ENCODE results near the gene LUC7L3. TPM values are rescaled to one million over a fixed set of nuclear protein-coding genes. Genes with fewer than 3 reads are reported as not detected.

Gene LUC7L3
- total RNA-seq, 1 experiment from 2014 or later, result 155 TPM

DNA sequence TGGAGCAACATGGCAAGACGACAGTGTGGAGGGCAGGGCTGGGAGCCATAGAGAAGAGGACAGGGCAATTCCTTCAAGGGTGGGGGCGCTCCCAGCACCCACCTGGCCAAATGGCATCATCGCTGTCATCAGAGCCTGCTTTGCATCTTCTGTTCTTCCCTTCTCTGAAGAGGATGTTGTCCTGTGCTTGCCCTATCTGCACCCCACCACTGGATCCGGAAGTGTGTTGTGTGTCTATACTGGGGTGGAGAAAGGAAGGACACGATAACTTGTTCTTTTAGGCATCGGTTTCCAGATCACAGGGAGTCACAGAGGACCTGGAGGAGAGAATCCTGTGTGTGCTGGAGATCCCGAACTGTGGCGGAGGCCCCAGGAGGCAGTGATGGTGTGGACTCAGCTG, 73.6 kb downstream of the LUC7L3 start:
- intact Hi-C loops (cut with micrococcal nuclease; ENCODE audit: unreplicated experiment), result no loop called here
- Mint-ChIP-seq H3K9me3 (ENCODE audit: low read depth, unreplicated experiment) (no peaks in the 10 kb centered on the region), H3K36me3 (ENCODE audit: insufficient read depth, unreplicated experiment) (no peaks in the 10 kb centered on the region), H3K27ac (ENCODE audit: unreplicated experiment) (no peak overlapping the region), H3K4me1 (ENCODE audit: low read depth, unreplicated experiment) (no peaks in the 10 kb centered on the region), H3K4me3 (ENCODE audit: low read depth, unreplicated experiment) (no peak overlapping the region), H3K27me3 (ENCODE audit: unreplicated experiment) (peaks cover 14% of the 10 kb centered on the region)
- no peak for DNase-seq
- TF ChIP-seq, protein P1, sequence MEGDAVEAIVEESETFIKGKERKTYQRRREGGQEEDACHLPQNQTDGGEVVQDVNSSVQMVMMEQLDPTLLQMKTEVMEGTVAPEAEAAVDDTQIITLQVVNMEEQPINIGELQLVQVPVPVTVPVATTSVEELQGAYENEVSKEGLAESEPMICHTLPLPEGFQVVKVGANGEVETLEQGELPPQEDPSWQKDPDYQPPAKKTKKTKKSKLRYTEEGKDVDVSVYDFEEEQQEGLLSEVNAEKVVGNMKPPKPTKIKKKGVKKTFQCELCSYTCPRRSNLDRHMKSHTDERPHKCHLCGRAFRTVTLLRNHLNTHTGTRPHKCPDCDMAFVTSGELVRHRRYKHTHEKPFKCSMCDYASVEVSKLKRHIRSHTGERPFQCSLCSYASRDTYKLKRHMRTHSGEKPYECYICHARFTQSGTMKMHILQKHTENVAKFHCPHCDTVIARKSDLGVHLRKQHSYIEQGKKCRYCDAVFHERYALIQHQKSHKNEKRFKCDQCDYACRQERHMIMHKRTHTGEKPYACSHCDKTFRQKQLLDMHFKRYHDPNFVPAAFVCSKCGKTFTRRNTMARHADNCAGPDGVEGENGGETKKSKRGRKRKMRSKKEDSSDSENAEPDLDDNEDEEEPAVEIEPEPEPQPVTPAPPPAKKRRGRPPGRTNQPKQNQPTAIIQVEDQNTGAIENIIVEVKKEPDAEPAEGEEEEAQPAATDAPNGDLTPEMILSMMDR (IDR thresholded peaks at IDR 0.05; ENCODE audit: unreplicated experiment), result no peak
- no TSS peak for BruUV-seq (replicated peaks)
- CTCF ChIA-PET, result no interaction called here

DNA sequence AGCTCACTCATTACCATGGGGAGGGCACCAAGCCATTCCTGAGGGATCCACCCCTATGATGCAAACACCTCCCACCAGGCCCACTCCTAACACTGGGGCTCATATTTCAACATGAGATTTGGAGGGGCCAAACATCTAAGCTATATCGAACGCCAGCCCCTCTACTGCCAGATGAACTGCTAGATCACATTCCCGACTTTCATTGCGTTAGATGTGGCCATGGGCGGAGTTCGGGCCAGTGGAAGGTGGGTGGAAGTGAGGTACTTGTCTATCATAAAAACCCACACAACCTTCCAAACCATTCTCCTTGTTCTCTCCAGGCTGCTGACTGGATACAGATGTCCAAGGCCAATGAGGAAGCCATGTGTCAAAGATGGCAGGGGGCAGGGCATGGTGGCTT, 75.0 kb downstream of the LUC7L3 start:
- H3K27me3 Mint-ChIP-seq (ENCODE audit: unreplicated experiment), result peaks cover 17% of the 10 kb centered on the region
- H3K4me3 Mint-ChIP-seq (ENCODE audit: low read depth, unreplicated experiment), result no peak overlapping the region
- intact Hi-C loops (cut with micrococcal nuclease; ENCODE audit: unreplicated experiment), result no loop called here
- no peaks in the 10 kb centered on the region for H3K4me1 Mint-ChIP-seq (ENCODE audit: low read depth, unreplicated experiment)
- CTCF ChIA-PET, result interaction anchor here (0.7 kb wide), 1 partner anchor 495 kb away, joined by 8 read pairs; no protein-coding TSS in a partner anchor
- BruUV-seq (replicated peaks), result no TSS peak
- no peaks in the 10 kb centered on the region for H3K36me3 Mint-ChIP-seq (ENCODE audit: insufficient read depth, unreplicated experiment)
- H3K9me3 Mint-ChIP-seq (ENCODE audit: low read depth, unreplicated experiment), result no peaks in the 10 kb centered on the region
- TF ChIP-seq, protein P1 (IDR thresholded peaks at IDR 0.05; ENCODE audit: unreplicated experiment), result no peak
- DNase-seq, result no peak
- no peak overlapping the region for H3K27ac Mint-ChIP-seq (ENCODE audit: unreplicated experiment)

DNA sequence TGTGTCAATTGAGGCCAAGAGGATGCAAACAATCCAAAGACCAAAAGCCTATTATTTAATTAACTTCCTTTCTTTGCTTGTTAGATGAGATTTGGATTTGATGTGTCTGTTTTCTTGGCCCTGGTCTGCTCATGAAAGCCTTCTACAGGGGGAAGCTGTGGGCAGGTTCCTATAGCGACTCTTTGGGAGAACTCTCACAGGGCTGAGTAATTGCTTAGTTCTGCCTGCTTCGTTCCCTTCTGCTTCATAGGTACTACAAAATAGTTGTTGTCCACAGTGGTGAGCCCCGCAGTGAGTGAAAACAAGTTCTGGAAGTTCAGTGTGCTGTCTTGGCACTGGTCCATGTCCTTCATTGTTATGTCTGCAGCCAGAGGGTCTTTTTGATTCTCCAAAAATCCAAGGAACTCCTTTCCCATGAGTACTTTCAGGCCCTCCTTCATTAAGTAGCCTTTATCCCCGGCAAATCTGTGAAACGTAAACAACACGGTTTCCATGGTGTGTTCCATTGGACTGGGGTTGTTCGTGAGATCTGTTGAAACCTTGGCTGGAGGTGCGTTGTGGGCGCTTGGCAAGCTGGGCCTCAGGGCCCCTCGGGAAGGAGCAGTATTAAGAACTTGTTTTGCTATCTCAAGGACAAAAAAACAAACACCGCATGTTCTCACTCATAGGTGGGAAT, 77.9 kb downstream of the LUC7L3 start:
- no peaks in the 10 kb centered on the region for H3K4me1 Mint-ChIP-seq (ENCODE audit: low read depth, unreplicated experiment)
- peaks cover 24% of the 10 kb centered on the region for H3K27me3 Mint-ChIP-seq (ENCODE audit: unreplicated experiment)
- BruUV-seq (replicated peaks), result no TSS peak
- no peak for DNase-seq
- no peak overlapping the region for H3K4me3 Mint-ChIP-seq (ENCODE audit: low read depth, unreplicated experiment)
- no peaks in the 10 kb centered on the region for H3K36me3 Mint-ChIP-seq (ENCODE audit: insufficient read depth, unreplicated experiment)
- H3K27ac Mint-ChIP-seq (ENCODE audit: unreplicated experiment), result no peak overlapping the region
- CTCF ChIA-PET, result interaction anchor here (1.4 to 1.8 kb wide), 2 partner anchors 14 to 20 kb away, joined by 3 to 7 read pairs; no protein-coding TSS in a partner anchor
- intact Hi-C loops (cut with micrococcal nuclease; ENCODE audit: unreplicated experiment), result no loop called here
- TF ChIP-seq, protein P1 (IDR thresholded peaks at IDR 0.05; ENCODE audit: unreplicated experiment), result no peak
- H3K9me3 Mint-ChIP-seq (ENCODE audit: low read depth, unreplicated experiment), result no peaks in the 10 kb centered on the region

DNA sequence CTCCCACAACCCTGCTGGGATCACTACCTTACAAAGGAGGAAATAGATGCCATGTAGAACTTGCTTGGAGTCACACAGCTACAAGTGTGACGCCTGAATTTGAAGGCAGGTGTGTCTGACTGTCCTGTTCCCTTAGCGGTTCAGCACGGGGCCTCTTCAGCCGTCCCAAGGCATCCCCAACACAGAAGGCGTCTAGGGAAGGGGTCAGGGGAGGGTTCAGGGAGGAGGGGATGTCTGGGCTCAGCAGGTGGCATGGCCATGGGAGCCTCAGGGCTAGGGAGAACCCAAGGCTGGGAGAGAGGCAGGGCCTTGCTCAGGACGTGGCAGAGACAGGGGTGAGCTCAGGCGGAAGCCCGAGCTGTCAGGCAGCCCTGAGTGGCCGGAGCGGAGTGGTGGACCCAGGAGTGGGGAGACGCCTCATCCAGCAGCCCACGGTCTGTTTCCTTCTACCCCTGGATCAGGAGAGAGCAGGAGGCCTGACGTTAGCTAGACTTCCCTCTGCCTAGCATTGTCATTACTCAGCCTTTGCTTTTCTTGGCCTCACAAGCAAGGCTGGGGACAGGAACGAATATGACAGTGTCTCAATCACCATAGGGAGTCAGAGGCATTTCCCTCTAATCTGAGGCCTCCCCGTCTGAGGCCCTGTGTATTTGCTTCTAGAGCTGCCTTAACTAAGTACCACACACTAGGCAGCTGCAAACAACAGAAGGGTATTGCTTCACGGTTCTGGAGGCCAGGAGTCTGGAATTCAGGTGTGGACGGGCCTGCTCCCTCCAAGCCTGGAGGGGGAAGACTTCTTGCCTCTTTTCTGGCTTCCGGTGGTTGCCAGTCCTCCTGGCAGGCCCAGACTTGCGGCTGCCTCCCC, 79.3 kb downstream of the LUC7L3 start:
- Mint-ChIP-seq H3K4me1 (ENCODE audit: low read depth, unreplicated experiment) (no peaks in the 10 kb centered on the region), H3K4me3 (ENCODE audit: low read depth, unreplicated experiment) (no peak overlapping the region), H3K36me3 (ENCODE audit: insufficient read depth, unreplicated experiment) (no peaks in the 10 kb centered on the region), H3K27me3 (ENCODE audit: unreplicated experiment) (peaks cover 24% of the 10 kb centered on the region), H3K9me3 (ENCODE audit: low read depth, unreplicated experiment) (no peaks in the 10 kb centered on the region), H3K27ac (ENCODE audit: unreplicated experiment) (no peak overlapping the region)
- no TSS peak for BruUV-seq (replicated peaks)
- TF ChIP-seq, protein P1 (IDR thresholded peaks at IDR 0.05; ENCODE audit: unreplicated experiment), result no peak
- intact Hi-C loops (cut with micrococcal nuclease; ENCODE audit: unreplicated experiment), result no loop called here
- CTCF ChIA-PET, result interaction anchor here (1.4 to 1.8 kb wide), 2 partner anchors 16 to 19 kb away, joined by 3 to 7 read pairs; no protein-coding TSS in a partner anchor
- DNase-seq, result no peak

Measured in Calu3 (cell line).